IPS-11a (cell line): ENCODE data around the gene FOXO6.

Source experiments
- H3K4me3 ChIP-seq: one replicate; pipeline ENCODE4 v1.5.1; 2013; ENCODE audit warnings: low read depth, low read length, control low read depth

Gene FOXO6

DNA sequence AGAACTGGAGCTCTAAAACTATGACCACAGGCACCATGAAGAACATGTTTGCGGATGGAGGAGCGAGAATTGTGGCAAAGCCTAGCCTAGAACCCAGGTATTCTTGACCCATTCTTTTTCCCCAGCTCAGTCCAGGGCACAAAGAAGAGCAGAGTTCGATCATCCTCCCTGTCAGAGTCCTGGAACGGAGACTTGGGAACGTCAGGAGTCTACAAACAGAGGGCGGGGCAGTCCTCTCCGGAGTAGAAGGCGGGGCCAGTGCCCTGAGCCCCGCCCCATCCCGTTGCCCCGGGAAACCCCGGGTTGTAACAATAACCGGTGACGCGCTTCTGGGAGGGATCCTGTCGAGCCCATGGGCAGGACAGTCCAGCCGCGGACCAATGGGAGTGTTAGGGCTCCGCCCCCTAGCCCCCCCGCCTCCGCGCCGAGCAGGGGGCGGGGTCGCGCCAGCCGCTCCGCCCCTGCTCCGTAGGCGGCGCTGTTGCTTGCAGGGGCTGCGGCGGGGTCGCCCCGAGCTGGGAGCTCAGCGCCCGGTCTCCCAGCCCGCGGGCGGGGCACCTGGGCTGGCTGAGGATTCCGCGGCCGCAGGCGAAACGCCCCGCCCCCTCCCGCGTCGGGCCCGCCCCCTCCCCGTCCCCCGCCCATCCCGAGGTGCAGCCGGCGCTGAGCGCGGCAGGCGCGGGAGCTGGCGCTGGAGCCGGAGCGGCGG lies at the start of gene FOXO6:
Gene FOXO6 (plus strand): TSS at position 649 of the 709 bp plus-strand sequence.
- peak within 1 kb of the TSS; percentile 41 for H3K4me3 ChIP-seq

GRCh38 chr1:41312991-41313645 lies 48.1 kb upstream of the FOXO6 start:
- no peak overlapping the region for H3K4me3 ChIP-seq

- H3K4me3 ChIP-seq: no peak overlapping the region
These were observed 47.5 kb upstream of the FOXO6 start for GRCh38 chr1:41313661-41314131.

DNA sequence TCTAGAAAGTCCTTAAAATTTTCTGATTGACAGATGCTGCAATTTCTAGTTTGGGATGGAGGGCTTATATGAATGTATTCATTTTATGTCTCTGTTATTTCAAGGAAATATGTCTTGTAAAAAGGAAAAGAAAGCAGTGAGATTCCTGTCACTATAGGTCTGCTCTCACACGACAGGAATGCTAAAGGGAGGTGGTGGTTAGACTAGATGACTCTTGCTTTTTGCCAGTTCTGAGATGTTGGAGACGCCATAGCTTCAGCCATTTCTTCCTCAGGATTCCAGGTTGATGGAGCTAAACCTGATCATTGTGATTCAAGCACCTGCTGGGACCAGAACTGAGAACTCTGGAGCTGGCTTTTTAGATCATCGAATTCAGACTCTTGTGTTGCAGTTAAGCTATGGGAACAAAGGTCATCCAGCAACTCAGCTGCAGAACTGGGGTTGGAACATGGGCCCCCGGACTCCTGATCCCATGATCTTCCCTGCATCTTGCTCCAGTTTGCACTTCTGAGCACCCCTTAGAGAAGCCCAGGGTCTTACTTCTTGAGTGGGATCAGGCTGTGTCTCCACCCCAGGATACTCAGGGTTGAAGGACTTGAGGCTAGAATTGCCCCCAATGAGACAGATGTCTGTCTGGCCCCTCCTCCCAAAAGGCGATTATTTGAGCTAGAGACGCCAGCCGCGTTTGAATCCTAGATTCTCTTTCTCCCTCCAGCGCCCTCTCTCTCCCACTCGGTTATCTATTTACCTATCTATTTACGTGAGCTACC lies 46.7 kb upstream of the FOXO6 start:
- no peak overlapping the region for H3K4me3 ChIP-seq

GRCh38 chr1:41315146-41315822 lies 46.0 kb upstream of the FOXO6 start:
- H3K4me3 ChIP-seq: no peak overlapping the region

DNA sequence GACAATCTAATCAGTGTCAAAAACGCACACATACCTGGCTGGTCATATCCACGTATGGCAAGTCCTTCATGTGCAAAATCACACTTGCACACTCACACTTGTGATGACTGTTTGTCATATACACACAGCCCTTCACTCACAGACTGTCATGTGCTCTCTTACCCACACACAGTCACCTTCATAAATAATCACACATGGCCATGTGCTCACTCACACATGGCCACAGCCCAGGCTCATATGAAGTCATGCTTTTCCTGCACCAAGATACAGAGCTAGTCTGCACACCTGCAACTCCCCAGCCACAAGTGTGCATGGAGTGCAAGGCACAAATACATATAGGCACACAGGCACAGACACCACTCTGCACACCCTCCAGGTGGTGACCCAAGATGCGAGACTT lies 45.4 kb upstream of the FOXO6 start:
- H3K4me3 ChIP-seq: no peak overlapping the region

DNA sequence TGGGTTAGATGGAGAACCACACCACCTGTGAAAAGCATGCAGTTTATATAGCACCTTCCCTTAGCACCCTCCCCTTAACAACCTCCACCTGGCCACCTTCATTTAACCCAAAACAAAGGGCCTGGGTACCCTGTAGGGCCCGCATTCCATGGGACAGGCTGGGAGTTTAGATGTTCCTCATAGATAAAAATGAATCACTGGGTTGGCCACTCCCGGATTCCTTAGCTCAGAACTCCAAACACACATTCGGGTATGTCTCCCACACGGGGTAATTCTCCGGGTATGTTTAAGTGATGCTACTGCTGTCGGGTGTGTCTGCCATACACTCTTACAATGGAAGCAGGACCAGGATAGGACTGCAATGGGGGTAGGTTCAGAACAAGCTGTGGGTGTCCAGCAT lies 43.9 kb upstream of the FOXO6 start:
- no peak overlapping the region for H3K4me3 ChIP-seq

GRCh38 chr1:41318135-41318534 lies 43.1 kb upstream of the FOXO6 start:
- no peak overlapping the region for H3K4me3 ChIP-seq

DNA sequence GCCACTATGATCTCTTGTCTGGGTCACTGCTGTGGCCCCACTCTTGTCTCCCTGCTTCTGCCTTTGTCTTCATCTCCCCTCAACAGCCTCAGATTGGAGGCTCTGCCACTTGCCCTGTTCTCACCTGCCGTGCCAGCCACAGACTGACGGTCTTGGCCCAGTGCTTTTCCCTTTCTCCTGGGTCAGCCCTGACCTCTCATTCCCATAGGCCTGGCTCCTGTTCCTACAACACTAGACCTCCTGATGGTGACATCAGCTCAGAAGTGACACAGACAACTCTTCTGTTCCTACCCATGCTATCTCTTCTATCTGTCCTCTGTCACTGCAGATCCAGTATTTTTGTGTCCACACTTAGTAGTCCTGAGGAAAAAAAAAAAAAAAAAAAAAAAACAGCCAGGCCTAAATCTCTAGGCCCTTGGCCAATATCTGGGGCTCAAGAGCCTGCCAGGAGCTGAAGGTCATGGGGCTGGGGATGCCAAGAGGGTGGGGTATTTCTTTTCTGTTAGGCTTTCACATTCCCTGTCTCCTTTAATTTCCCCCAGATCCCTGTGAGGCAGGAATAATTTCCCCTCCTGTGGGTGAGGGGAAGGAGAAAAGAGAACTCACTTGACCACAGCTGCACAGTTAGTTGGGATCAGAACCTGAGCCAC lies 42.0 kb upstream of the FOXO6 start:
- no peak overlapping the region for H3K4me3 ChIP-seq

GRCh38 chr1:41319807-41320711 lies 41.2 kb upstream of the FOXO6 start:
- H3K4me3 ChIP-seq: no peak overlapping the region

DNA sequence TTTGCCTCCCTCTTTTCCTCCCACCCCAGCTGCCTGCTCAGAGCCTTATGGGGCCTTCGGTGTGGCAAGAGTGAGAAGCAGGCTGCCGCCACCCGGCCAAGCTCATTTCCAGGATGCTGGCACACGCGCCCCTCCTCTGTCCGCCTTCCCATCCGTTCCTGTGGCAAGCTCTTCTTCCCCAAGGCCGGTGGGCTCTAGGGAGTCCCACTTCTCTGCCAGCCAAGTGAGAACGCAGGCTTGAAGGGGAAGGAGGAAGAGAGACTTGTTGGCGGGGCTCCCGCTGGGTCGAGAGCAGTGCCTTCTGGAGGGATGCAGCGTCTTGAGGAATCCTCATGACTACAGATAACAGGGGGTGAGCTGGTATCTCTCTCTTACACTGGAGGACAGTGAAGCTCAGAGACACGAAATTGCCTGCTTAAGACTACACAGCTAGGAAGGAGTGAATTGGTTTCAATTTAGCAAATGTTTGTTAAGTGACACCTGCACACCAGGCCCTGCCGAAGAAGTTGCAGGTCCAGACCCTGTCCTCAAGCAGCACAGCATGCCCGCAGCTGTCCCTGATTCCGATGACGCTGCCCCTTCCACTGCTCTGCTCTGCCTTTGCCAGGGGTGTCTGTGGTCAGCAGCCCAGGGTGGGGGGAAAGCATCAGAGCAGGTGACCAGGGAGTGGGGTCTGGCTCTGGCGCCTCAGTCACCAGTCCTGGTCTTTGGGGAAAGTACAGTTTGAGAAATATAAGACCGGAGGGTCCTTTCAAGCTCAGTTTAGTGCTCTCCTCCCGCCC lies 40.1 kb upstream of the FOXO6 start:
- H3K4me3 ChIP-seq: no peak overlapping the region

DNA sequence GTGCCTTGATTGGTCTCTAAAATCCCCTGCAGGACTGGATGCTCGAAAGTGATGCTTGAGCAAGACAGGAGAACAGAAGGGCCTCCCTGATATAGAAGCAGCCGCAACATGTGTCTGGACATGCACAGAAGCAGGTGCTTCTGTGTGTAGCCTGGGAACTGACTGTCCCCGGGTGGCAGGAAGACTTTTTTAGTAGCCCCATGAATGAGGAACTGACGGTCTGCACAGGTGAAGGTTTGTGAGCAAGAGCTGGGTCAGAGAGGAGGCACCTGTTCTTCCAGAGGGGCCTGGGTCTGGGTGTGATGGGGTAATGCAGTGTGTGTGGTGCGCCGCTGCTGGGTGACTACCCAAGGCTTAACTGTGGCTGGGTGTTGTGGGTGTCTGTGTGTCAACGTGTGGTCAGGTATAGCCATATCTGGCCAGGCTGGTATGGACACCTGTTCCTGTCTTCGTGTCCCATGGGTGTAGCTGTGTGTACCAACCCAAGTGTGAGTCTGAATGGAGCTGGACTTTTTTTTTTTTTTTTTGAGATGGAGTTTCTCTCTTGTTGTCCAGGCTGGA lies 39.1 kb upstream of the FOXO6 start:
- no peak overlapping the region for H3K4me3 ChIP-seq

GRCh38 chr1:41322835-41323234 lies 38.4 kb upstream of the FOXO6 start:
- no peak overlapping the region for H3K4me3 ChIP-seq

- H3K4me3 ChIP-seq: no peak overlapping the region
These were observed 38.0 kb upstream of the FOXO6 start for GRCh38 chr1:41323243-41323642.

- no peak overlapping the region for H3K4me3 ChIP-seq
These were observed 35.4 kb upstream of the FOXO6 start for GRCh38 chr1:41325801-41326200.

DNA sequence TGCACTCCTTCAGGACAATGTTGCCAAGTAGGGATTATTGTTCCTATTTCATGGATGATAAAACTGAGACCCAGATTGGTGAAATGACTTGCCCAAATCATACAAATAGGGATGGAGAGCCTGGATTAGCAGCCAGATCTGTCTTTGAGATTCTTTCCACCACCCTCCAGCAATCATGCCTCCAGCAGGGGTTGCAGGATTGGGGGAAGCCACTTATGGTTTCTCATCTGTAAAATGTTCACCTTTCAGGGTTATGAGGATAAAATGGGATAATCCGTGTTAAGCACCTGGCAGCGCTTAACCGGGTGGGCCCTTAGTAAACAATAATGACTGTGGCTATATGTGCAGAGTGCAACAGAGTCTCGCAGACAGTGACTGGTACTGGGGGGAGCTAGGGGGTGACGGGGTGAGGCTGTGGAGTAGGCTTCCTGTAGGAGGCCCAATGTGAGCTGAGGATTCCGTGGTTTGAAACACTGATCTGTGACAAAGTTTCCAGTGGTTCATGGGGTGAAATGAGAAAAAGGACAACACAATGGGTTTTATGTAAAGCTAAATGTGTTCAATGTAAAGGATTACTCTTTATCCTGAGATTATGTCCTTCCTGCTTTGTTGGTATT lies 33.7 kb upstream of the FOXO6 start:
- H3K4me3 ChIP-seq: no peak overlapping the region

- no peak overlapping the region for H3K4me3 ChIP-seq
These were observed 33.1 kb upstream of the FOXO6 start for GRCh38 chr1:41328001-41328615.
